GM21717 (cell line): ENCODE results near the gene POLK.
"Not testable (repeated sequence)": the region's sequence is repeated elsewhere in the genome, so short reads cannot be mapped to it uniquely, and the experiment has no call there.

Experiments
- ATAC-seq: cut with Tn5 transposase; IDR thresholded peaks from one replicate; pipeline ENCODE4 v1.9.1; 2021; ENCODE audit warnings: mild to moderate bottlenecking, moderate library complexity; ENCODE audit not compliant: unreplicated experiment

Gene POLK

GRCh38 chr5:75511435-75512382 lies at the start of gene POLK, which contains the start of gene CERT1:
TSS of gene POLK (plus strand) at chr5:75511891.
TSS of gene CERT1 (minus strand) at chr5:75511629. CDS start at chr5:75511207, 422 bp downstream.
- peak; percentile 86 for ATAC-seq

GRCh38 chr5:75463726-75464125 lies 48.0 kb upstream of the POLK start:
- ATAC-seq, result no peak

GRCh38 chr5:75465480-75465879 lies 46.2 kb upstream of the POLK start:
- ATAC-seq, result no peak

- ATAC-seq, result no peak
Observed at GRCh38 chr5:75466006-75466716, 45.5 kb upstream of the POLK start.

- no peak for ATAC-seq
Observed at GRCh38 chr5:75468593-75468992, 43.1 kb upstream of the POLK start.

- ATAC-seq, result no peak
Observed at GRCh38 chr5:75469017-75469416, 42.7 kb upstream of the POLK start.

GRCh38 chr5:75471193-75471592 lies 40.5 kb upstream of the POLK start:
- ATAC-seq, result no peak

- ATAC-seq, result no peak
Observed at GRCh38 chr5:75472973-75473372, 38.7 kb upstream of the POLK start.

GRCh38 chr5:75473463-75473862 lies 38.2 kb upstream of the POLK start:
- no peak for ATAC-seq

GRCh38 chr5:75475364-75475763 lies 36.3 kb upstream of the POLK start:
- no peak for ATAC-seq

- no peak for ATAC-seq
Observed at GRCh38 chr5:75481024-75481423, 30.7 kb upstream of the POLK start.

GRCh38 chr5:75482482-75482881 lies 29.2 kb upstream of the POLK start:
- no peak for ATAC-seq

GRCh38 chr5:75484605-75485004 lies 27.1 kb upstream of the POLK start:
- no peak for ATAC-seq

- not testable (repeated sequence) for ATAC-seq
Observed at GRCh38 chr5:75489847-75490246, 21.8 kb upstream of the POLK start.

GRCh38 chr5:75491621-75492020 lies 20.1 kb upstream of the POLK start:
- ATAC-seq, result no peak

- ATAC-seq, result no peak
Observed at GRCh38 chr5:75496026-75496425, 15.7 kb upstream of the POLK start.

- ATAC-seq, result no peak
Observed at GRCh38 chr5:75498208-75498777, 13.4 kb upstream of the POLK start.

- not testable (repeated sequence) for ATAC-seq
Observed at GRCh38 chr5:75498875-75499274, 12.8 kb upstream of the POLK start.

- ATAC-seq, result not testable (repeated sequence)
Observed at GRCh38 chr5:75505112-75505511, 6.6 kb upstream of the POLK start.

- no peak for ATAC-seq
Observed at GRCh38 chr5:75507841-75508240, 3.9 kb upstream of the POLK start.

GRCh38 chr5:75509546-75509945 lies 2.1 kb upstream of the POLK start:
- no peak for ATAC-seq

- ATAC-seq, result no peak
Observed at GRCh38 chr5:75509956-75510355, 1.7 kb upstream of the POLK start.
